NOMO-1 (cell line): Measurements from ENCODE around the gene LONP2.
"Not testable (repeated sequence)": the region's sequence is repeated elsewhere in the genome, so short reads cannot be mapped to it uniquely, and the experiment has no call there.

Experiments
- DNase-seq, 2 experiments: peaks; one replicate each; lab custom pipeline; 2025; ENCODE audit not compliant: unreplicated experiment in 2 of 2; lab: John Stamatoyannopoulos, UW

Gene LONP2

GRCh38 chr16:48385253-48386150, 141.4 kb downstream of the LONP2 start, which contains the start of gene SIAH1:
SIAH1 (minus strand) TSS chr16:48385413; CDS start chr16:48362428, 22,985 bp downstream.
- peak; percentile 62 to 83 for DNase-seq

DNA sequence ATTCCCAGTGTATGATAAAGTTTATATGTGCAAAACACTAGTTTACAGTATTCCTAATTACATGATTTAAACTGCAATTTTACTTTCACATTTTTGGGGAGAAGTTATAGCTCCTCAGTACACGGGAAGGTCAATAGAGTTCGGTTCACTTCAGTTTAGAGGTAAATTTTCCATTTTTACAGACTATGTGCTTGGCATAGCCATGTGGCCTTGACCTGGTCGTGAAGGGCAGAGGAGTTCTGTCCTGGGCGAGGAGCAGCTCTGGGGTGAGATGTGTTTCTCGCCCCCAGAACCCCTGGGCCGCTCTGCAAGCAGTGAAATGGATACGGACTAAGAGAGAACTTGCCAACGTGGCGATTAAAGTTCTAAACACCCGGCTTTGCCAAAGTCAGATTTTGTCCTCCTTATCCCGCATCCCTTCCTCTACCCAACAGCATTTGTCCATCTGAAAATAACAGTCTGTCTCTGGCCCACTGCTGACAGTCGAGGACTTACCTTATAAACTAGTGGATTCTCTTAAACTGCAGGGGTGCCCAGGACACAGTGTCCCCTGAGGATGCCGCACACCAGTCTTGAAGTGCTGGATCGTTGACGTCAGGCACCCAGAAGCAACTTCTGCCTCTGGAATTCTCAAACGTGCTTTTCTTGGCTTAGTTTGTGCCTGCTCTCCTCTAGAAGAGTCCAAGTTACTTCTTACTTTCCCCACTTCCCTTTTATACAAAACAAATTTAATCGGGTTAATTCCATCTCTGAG, 142.6 kb downstream of the LONP2 start:
- DNase-seq: no peak

- no peak for DNase-seq
Measured at GRCh38 chr16:48392407-48392806, 148.3 kb downstream of the LONP2 start.

DNA sequence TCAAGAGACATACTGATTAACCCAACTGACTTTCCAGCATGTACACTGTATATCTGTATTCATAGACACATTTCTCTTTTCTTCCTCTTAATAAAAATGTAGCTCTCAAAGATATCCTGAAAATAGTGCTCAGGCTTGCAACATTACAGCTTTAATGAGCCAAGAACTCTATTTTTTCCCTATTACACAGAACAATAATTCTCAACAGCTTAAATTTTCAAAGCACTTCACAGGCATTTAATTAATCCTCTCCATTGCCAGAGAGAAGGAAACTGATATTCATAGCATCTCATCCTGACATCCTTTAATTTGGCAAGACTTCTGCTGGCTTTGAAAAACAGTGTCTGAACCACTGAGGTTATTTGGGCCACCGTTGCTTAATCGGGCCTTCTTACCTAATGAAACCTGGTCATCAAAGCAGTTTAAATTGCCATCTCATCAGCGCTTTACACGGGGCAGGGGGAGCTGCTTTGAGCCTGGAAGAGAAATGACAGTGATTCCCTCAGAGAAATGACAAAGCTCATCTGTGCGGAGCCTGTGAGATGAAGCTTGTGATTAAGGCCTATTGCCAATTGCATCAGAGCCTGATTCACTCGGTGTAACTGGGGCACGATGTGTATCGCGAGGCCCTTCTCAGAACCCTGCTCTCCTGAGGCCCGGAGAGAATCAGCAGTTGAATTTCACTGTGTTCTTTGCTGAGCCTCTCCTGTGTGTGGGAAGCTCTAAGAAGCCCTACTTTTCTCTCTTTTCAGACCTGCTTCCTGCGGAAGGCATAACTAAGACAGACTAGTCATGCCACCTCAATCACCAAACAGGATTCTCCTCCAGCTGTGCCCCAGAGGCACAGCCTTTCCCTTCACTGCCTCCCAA, 149.6 kb downstream of the LONP2 start:
- DNase-seq: no peak

- no peak for DNase-seq
Measured at GRCh38 chr16:48394355-48394703, 150.2 kb downstream of the LONP2 start.

GRCh38 chr16:48395375-48395774, 151.3 kb downstream of the LONP2 start:
- peak in 1 of 2 experiments; percentile 32 for DNase-seq

GRCh38 chr16:48402547-48402946, 158.4 kb downstream of the LONP2 start:
- not testable (repeated sequence) for DNase-seq

DNA sequence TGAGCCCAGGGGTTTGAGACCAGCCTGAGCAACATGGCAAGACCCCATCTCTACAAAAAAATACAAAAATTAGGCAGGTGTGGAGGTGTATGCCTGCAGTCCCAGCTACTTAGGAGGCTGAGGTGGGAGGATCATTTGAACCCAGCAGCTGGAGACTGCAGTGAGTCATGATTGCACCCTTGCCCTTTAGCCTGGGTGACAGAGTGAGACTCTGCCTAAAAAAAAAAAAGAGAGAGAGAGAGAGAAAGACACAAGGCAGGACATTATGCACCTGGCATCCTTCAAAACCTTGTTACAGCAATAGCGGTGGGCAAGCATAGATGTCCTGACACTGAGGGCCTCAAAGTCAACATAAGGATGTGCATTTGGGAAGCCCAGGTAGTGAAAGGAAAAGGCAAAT, 161.1 kb downstream of the LONP2 start:
- DNase-seq: no peak

DNA sequence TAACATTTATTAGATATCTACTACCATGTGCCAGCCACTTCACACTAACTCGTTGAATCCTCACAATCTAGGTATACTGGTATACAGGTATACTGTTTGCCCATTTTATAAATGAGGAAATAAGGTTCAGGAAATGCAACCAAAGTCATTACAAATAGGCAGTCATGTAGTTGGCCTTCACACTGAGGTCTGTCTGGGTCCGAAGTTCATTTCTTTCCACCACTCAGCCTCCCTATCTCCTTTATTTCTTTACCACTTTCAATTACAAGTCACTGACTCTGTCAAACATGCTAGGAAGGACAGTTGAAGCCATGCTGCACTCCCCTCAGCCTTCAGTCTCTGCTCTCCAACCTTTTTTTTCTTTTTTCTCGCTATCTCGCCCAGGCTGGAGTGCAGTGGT, 161.8 kb downstream of the LONP2 start:
- no peak for DNase-seq
